ENCODE data around the gene RPA3.

RPA3 gene

GRCh38 chr7:7718492-7718891 is at the start of gene RPA3:
Gene RPA3 (minus strand): TSS chr7:7718607. CDS start chr7:7640418, 78,189 bp downstream.
- no peak for DNase-seq

GRCh38 chr7:7766671-7767070 is 48.3 kb upstream of the RPA3 start:
- no peak for DNase-seq

DNA sequence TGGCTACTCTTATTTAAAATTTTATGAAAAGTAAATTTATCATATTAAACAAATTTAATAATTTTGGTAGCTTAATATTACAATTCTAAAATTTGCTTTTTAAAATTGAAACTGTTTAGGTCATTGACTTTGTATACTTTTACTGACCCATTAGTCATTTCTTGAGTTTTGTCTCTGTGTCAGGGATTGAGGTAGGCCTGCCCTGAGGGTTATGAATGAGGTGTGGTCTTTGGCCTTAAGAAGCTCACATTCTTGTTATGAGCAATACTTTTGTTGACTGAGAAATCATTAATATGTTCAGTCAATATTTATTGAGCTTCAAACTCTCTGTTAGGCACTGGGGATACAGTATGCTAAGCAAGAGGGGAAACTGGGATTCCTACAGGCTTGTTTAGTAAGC is 47.0 kb upstream of the RPA3 start:
- DNase-seq = no peak

GRCh38 chr7:7764520-7765396 is 46.4 kb upstream of the RPA3 start:
- DNase-seq = no peak

- peak; percentile 90 for DNase-seq
These were observed 43.8 kb upstream of the RPA3 start for GRCh38 chr7:7761974-7762779.

- DNase-seq = peak; percentile 60
These were observed 43.0 kb upstream of the RPA3 start for GRCh38 chr7:7761340-7761973.

DNA sequence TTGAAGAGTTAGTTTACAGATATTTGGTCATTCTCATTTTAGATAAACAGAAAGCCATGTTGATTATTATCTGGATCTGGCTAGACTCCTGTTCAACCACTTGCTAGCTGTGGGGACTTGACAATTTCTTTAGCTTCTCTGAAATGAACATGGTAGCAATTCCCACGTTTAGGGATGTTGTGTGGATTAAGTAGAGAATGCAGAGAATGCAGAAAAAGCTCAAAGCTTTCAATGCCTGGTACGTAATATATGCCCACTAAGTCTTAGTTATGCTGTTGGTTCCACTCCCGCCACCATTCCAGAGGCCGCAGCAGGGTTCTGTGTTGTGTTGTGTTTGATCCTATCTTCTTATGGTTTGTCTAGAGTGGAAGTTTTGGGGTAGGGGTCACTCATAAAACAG is 39.2 kb upstream of the RPA3 start:
- DNase-seq = no peak

DNA sequence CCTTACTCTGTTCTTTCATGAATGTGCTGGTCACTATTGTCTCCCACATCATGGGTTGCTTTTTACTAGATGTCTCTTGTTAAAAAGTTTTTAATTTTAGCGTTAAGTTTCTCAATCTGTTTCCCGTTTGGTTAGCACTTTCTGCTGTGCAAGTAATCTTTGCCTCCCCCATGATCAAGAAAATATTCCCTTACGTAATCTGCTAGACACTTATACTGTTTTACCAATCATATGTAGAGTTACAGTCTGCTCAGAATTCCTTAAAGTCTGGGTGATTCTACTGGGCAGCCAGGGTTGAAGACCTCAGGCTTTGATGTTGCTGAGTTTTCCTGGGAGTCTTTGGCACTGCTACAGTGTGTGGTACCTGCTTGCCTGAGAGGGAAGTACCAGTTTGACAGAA is 38.2 kb upstream of the RPA3 start:
- DNase-seq = no peak

GRCh38 chr7:7751243-7752092 is 33.1 kb upstream of the RPA3 start:
- no peak for DNase-seq

GRCh38 chr7:7750571-7751242 is 32.3 kb upstream of the RPA3 start:
- no peak for DNase-seq

DNA sequence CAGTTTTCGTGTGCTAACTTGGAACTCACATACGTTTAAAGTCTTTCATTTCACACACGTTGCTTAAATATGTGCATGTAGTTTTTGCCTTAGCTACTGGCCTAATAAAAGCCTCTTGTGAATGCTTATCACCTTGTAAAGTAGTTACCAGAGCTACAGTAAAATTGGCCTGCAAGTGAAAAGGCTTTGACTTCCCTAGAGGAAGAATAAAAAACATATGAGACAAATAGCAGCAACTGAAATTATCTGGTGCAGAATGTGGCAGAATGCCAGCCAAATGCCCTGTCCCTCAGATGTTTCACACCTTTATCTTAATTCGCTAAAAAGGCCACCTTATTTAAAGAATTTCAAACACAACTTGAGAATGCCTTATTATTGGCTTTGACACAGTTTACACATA is 28.1 kb upstream of the RPA3 start:
- DNase-seq = no peak

- no peak for DNase-seq
These were observed 27.6 kb upstream of the RPA3 start for GRCh38 chr7:7745966-7746365.

- no peak for DNase-seq
These were observed 26.9 kb upstream of the RPA3 start for GRCh38 chr7:7745258-7745657.

DNA sequence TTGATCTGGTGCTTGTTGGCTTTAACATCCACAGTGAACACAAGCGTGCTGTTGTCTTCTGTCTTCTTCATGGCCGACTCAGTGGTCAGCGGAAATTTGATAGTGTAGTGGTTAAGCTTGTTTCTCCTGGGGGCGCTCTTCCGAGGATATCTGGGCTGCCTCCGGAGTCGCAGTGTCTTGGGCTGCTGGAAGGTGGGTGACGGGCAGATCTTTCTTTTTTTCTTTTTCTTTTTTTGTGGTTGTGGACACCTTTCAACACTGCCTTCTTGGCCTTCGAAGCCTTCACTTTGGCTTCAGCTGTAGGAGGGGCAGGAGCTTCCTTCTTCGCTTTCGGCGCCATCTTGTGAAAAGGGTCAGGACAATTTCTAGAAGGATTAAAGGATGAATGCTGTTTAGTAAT is 23.8 kb upstream of the RPA3 start:
- DNase-seq = no peak

GRCh38 chr7:7740037-7740355 is 21.6 kb upstream of the RPA3 start:
- no peak for DNase-seq

DNA sequence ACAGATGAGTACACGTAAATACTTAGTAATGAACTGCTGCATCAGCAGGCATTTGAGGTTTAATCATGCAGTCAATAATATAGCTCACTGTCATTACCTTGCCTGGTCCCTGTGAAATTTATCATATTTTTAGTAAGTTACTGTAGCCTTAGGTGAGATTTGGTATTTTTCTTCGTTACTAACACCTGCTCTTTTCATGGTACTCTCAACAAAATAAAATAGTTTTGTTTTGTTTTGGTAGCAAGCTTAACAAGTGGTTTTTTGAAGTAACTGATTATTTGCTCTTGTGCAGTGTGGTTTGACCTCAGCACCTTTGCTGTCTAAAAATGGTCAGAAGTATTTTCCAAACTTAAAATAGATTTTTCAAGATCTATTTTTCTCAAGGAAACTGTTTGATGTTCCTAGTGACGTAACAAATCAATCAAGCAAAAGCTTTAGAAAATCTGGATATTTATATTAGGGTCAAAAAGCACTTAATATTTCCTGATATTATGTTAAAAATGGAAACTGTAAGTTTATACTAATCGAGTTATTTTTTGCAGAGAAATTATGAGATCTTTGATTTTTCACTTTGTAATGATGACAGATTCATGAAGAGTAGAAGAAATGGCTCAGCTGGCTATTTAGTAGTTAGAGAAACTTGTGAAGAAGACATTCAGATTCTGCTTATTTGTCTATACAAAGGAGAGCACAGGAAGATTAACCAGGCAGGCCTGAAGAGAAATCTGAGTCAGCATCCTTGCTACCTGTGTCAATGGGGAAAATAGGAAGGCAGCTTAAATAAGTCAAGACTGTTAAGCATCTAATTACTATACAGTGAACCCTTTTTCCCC is 21.0 kb upstream of the RPA3 start:
- DNase-seq = no peak

- no peak for DNase-seq
These were observed 20.2 kb upstream of the RPA3 start for GRCh38 chr7:7738622-7739021.

GRCh38 chr7:7738177-7738576 is 19.8 kb upstream of the RPA3 start:
- DNase-seq = no peak

DNA sequence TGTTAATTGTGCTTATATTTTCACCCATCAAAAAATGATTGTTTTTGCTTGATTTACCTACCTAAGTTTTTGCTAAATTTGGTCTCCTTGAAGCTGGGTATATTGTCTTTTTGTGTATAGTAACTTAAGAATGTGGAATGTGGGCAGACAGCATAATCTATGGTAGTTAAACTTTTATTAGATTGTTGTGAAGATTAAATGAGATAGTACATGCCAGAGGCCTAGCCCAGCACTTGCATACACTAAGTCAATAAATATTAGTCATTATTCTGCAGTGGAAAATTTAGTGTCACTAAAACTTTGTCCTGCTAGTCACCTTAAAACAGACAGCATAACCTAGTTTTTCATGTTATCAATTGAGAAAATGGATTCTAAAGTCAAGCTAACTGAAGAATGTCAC is 19.3 kb upstream of the RPA3 start:
- no peak for DNase-seq

DNA sequence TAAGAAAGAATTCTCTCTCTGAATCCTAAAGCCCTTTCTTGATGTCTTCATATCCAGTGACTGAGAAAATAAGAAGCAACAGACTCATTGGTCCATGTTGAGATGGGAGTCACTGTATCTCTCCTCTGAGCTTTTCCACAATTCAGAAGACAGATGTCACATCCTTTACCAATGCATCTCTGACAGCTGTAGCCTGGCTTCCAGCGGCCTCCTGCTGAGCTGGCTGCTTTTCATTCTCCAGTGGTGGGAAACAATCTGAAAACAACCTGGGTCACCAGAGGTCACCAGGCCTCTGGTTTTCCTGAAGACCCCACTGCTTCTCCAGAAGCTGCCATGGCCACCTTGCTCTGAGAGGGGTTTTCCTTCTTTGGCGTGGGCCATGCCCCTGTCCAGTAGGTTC is 18.3 kb upstream of the RPA3 start:
- DNase-seq = no peak

GRCh38 chr7:7732621-7733281 is 14.3 kb upstream of the RPA3 start:
- DNase-seq = peak; percentile 40
